IPS-18c (cell line): ENCODE measurements around the gene DPYSL3.
A peak's percentile ranks its signal among the peaks of the same experiment; 100 is the strongest.

Source experiments
- H3K4me3 ChIP-seq: 2 replicates; pipeline ENCODE4 v1.7.0; 2013; ENCODE audit warnings: low read depth, mild to moderate bottlenecking, low read length, moderate library complexity; ENCODE audit not compliant: insufficient read depth
- H3K9me3 ChIP-seq: one replicate; pipeline ENCODE4 v1.6.1; 2013; ENCODE audit warnings: mild to moderate bottlenecking, low read length, moderate library complexity; ENCODE audit not compliant: control insufficient read depth, insufficient read depth

Gene DPYSL3

DNA sequence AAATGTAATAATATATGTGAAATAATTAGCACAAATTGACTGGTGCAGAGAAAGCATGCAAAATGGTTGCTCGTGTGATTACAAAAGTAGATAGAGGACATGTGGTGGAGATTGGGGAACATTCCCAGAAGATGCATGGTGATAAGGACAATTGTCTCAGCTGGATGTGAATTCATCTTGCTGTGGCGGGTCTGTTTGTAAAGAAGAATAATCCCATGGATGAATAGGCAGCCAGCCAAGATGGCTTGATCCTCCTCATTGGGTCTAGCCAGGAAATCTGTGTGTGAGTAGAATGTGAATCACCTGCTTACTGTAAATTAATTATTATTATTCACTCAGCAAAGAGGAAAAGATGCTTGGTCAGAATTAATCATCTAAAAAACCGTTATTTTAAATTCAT is 12.6 kb upstream of the DPYSL3 start:
- no peaks in the 10 kb centered on the region for H3K9me3 ChIP-seq
- H3K4me3 ChIP-seq: no peak overlapping the region

DNA sequence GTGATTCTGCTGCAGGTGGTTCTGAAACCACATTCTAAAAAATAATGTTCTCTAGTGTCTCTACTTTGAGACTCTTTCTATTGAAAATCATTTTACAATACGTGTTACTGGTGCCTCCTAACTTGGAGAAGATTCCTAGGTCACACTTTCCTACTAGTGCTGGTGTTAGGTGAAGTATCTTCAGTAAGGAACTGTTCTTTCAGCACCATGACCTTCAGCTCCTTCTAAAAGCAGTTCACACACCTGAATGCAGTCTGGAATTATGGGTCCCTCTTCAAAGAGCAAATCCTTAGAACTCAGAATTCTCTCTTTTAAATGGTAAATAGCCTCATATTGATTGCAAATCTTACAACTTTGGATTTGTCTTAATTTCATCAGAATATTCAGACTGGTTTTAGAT is 10.6 kb upstream of the DPYSL3 start:
- H3K9me3 ChIP-seq: no peaks in the 10 kb centered on the region
- H3K4me3 ChIP-seq: no peak overlapping the region

DNA sequence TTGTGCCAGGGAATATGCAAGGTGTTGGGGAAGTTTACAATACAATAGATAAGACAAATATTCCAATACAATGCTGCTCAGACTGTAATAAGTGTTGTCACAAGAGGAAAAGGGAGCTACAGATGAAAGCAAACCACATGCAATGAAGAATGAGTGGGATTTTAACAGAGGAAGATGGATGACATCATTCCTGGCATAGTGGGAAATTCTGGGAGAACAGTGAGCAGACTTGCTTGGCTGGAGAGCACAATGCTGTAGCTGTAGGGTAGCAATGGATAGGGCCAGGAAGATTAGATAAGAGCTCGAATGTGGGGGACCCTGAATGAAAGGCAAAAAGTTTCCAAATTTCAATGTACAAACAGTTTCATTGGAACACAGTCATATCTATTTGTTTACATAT is 9.5 kb upstream of the DPYSL3 start:
- H3K9me3 ChIP-seq: no peaks in the 10 kb centered on the region
- H3K4me3 ChIP-seq: no peak overlapping the region

DNA sequence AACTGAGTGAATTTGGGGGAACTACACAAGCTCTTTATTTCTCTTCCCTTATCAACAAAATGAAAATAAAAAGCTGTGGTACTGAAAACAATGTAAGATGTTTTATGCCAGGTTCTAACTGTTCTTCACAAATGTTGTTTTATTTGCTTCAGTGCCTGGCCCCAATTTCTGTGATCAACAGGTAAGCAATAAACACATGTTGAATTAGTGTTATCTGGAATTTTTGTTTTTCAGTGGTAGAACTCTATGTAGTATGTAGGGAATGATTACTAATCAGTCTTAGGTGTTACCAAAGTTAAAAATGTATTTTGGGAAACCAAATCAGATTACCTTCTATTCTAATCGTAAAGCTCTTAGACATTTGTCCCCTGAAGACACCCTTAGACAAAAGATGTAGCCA is 7.5 kb upstream of the DPYSL3 start:
- Histone ChIP-seq H3K9me3 (no peaks in the 10 kb centered on the region), H3K4me3 (no peak overlapping the region)

GRCh38 chr5:147515269-147515668 is 5.4 kb upstream of the DPYSL3 start:
- no peak overlapping the region for H3K4me3 ChIP-seq
- H3K9me3 ChIP-seq: no peaks in the 10 kb centered on the region

- Histone ChIP-seq H3K9me3 (no peaks in the 10 kb centered on the region), H3K4me3 (no peak overlapping the region)
These were observed 3.0 kb upstream of the DPYSL3 start for GRCh38 chr5:147512659-147513379.

GRCh38 chr5:147510885-147511284 is 1.0 kb upstream of the DPYSL3 start:
- no peak overlapping the region for H3K4me3 ChIP-seq
- no peaks in the 10 kb centered on the region for H3K9me3 ChIP-seq

DNA sequence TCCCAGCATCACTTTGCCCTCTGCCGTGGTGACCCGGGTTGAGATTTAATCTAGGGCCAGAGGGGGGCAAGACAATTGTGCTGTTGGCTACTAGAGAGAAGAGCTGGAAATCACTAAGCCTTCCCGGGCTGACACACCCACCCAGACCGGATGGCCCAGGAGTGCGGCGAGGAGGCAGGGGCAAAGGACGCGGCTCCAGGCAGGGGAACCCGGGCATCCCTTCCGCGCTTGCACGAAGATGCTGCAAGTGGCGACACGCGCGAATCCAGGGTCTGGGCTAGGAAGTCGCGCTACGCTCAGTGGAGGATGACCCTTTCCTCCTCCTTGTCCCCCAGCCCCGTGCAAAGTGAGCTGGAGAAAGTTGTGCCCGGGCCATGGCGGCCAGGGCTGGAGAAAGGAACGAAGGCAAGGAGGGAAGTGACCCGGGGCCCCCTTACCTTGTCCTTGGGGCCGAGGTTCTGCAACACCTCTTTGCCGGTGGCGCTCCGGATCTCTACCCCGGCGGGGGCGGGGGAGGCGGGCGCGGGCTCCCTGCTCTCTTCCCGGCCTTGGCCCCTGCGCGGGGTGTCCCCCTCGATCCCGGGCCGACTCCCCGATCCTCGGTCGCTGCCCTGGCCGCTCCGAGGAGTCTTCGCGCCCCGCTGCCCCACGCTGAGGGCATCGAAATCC is 693 bp downstream of the DPYSL3 start:
- Histone ChIP-seq H3K9me3 (no peaks in the 10 kb centered on the region), H3K4me3 (peak overlapping the region; percentile 86)

- H3K9me3 ChIP-seq: no peaks in the 10 kb centered on the region
- H3K4me3 ChIP-seq: peak overlapping the region; percentile 86
These were observed 1.2 kb downstream of the DPYSL3 start for GRCh38 chr5:147508711-147509040.

DNA sequence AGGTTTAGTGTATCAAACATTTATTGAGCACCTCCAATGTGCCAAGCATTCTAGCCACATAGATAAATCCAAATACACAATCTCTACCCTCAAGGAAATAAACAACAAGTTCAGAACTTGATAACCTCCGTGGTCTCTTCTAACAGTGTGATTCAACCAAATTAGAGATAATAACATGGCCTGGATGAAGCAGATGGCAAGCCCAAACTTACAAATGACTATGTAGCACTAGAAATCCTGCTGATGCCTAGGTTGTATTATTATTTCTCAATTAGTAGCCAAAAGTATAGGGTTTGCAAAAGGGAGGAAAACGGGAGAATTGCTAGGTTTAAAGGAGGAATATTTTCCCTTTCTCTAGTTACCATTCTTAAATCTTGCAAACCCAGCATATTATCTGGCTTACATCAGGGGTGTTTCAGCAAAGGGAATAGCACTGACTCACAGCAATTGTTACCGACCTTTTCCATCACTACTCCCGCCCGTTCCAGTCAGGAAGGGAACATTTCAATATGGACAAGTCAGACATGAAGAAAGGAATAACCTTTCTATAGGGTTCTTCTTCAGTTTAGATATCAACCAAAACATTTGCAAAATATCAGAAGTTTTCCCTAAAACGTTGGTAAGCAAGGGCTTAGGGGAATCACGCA is 2.3 kb downstream of the DPYSL3 start:
- no peaks in the 10 kb centered on the region for H3K9me3 ChIP-seq
- H3K4me3 ChIP-seq: peak overlapping the region; percentile 86

DNA sequence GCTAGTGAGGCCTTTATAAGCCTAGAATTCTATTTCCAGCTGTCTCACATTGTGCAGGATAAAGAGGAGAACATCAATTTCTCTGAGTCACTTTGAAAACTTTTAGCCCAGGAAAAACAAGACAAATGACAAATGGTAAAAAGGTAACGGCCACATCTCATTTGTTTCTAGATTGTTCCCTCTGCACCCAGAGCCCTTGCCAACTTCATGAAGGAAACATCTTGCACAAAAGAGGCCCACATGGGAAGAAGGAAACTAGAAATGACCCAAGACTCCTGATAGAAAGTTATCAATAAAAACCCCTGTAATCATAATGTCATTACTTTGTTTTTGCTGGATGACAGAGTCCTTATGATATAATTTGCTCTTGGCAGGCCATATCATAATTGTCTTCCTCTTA is 5.3 kb downstream of the DPYSL3 start:
- no peaks in the 10 kb centered on the region for H3K9me3 ChIP-seq
- H3K4me3 ChIP-seq: no peak overlapping the region

DNA sequence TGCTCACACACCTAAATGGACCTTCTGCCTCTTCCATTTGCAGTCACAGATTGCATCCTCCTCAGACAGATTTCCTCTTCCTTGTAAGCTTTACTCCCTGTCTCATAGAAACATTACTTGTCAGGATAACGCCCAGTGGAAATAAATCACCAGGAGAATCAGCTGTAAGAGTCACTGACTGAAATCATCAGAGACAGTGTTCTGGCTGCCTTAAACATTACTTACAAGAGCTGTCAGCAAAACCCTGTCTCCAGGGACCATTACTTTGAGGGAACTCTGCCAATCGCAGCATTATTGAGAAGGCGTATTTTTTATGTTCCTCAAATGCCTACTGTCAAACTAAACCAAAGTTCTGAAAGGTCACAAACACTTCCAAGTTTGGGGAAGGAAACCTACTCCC is 5.9 kb downstream of the DPYSL3 start:
- Histone ChIP-seq H3K4me3 (no peak overlapping the region), H3K9me3 (no peaks in the 10 kb centered on the region)

- Histone ChIP-seq H3K4me3 (no peak overlapping the region), H3K9me3 (no peaks in the 10 kb centered on the region)
These were observed 18.9 kb downstream of the DPYSL3 start for GRCh38 chr5:147490989-147491388.

GRCh38 chr5:147487031-147487750 is 22.7 kb downstream of the DPYSL3 start:
- H3K4me3 ChIP-seq: no peak overlapping the region

GRCh38 chr5:147485814-147486213 is 24.1 kb downstream of the DPYSL3 start:
- no peaks in the 10 kb centered on the region for H3K9me3 ChIP-seq
- no peak overlapping the region for H3K4me3 ChIP-seq

More at GRCh38 chr5:147487031-147487750, 22.7 kb downstream of the DPYSL3 start:
- no peaks in the 10 kb centered on the region for H3K9me3 ChIP-seq

- Histone ChIP-seq H3K4me3 (no peak overlapping the region), H3K9me3 (no peaks in the 10 kb centered on the region)
These were observed 24.8 kb downstream of the DPYSL3 start for GRCh38 chr5:147485046-147485445.

DNA sequence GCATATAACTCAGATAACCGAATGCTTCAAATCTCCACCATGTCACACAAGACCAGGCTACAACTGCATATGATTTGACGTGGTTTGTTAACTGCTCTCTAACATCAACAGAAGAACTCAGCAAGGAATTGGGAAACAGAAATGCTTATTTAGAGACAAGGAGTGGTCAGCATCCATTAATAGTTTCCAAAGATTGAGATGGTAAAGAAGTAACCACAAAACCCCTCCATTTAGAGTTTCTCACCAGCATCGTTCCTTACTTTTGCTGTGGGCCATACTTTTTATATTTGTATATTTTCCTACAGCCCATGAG is 25.2 kb downstream of the DPYSL3 start:
- Histone ChIP-seq H3K4me3 (no peak overlapping the region), H3K9me3 (no peaks in the 10 kb centered on the region)
